Activated naive CD8-positive, alpha-beta T cell treated with anti-CD3 and anti-CD28 coated beads for 36 hours (primary cell): ENCODE data around the gene CA7. TPM values are rescaled to one million over a fixed set of nuclear protein-coding genes. Genes with fewer than 3 reads are reported as not detected.
"Not testable (repeated sequence)": the region's sequence is repeated elsewhere in the genome, so short reads cannot be mapped to it uniquely, and the experiment has no call there.

Experiments
- DNase-seq: peaks from one replicate; pipeline ENCODE4 v3.0.0; 2021
- H3K27ac Mint-ChIP-seq: one replicate; pipeline ENCODE4 v1.8.0; 2022; ENCODE audit warnings: mild to moderate bottlenecking, moderate library complexity, mixed read lengths
- H3K27me3 Mint-ChIP-seq: one replicate; pipeline ENCODE4 v1.8.0; 2022; ENCODE audit warnings: mild to moderate bottlenecking, mixed read lengths
- H3K36me3 Mint-ChIP-seq: one replicate; pipeline ENCODE4 v1.8.0; 2021; ENCODE audit warnings: mild to moderate bottlenecking, mixed read lengths
- H3K4me1 Mint-ChIP-seq: one replicate; pipeline ENCODE4 v1.8.0; 2021; ENCODE audit warnings: mixed read lengths
- H3K4me3 Mint-ChIP-seq: one replicate; pipeline ENCODE4 v1.8.0; 2022; ENCODE audit warnings: mild to moderate bottlenecking, moderate library complexity, mixed read lengths
- H3K9me3 Mint-ChIP-seq: one replicate; pipeline ENCODE4 v1.8.0; 2022; ENCODE audit warnings: mixed read lengths
- total RNA-seq, 2 experiments: library from RNA; stranded (reverse); gene quantifications; one replicate each; pipeline ENCODE4 v1.2.3, GENCODE V29; 2021

The CA7 gene
- total RNA-seq, 2 experiments from 2014 or later = not detected

DNA sequence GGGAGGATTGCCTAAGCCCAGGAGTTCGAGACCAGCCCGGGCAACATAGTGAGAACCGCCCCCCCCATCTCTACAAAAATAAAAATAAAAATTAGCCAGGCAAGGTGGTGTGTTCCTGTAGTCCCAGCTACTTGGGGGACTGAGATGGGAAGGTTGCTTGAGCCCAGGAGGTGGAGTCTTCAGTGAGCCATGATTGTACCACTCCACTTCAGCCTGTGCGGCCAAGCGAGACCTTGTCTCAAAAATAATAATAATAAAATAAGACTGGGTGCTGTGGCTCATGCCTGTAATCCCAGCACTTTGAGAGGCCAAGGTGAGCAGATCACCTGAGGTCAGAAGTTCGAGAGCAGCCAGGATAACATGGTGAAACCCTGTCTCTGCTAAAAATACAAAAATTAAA, 47.6 kb downstream of the CA7 start:
- peaks cover 5% of the 10 kb centered on the region for H3K36me3 Mint-ChIP-seq
- H3K27ac Mint-ChIP-seq = no peak overlapping the region
- no peak for DNase-seq
- H3K4me1 Mint-ChIP-seq = peaks cover 18% of the 10 kb centered on the region
- no peaks in the 10 kb centered on the region for H3K27me3 Mint-ChIP-seq
- H3K4me3 Mint-ChIP-seq = no peak overlapping the region
- H3K9me3 Mint-ChIP-seq = no peaks in the 10 kb centered on the region

DNA sequence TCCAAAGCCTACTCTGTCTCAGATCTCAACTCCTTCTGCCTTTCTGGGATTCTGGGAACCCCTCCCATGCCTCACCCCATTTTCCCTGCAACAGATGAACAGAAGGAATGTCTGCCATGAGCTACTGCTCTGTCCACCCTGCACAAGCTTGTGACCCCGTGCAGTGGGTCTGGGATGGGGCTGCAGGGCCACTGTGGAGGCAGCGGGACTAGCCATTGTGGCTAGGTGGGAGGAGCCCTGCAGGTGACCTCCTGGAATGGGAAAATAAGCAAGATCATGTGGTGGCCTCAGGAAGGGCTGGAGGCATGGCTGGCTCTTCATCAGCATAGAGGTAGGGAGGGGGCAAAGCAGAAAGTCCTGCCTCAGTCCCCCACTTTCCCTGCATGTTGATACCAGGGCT, 49.8 kb downstream of the CA7 start:
- H3K27me3 Mint-ChIP-seq = no peaks in the 10 kb centered on the region
- H3K4me1 Mint-ChIP-seq = peaks cover 10% of the 10 kb centered on the region
- H3K36me3 Mint-ChIP-seq = no peaks in the 10 kb centered on the region
- no peak overlapping the region for H3K4me3 Mint-ChIP-seq
- H3K9me3 Mint-ChIP-seq = no peaks in the 10 kb centered on the region
- no peak overlapping the region for H3K27ac Mint-ChIP-seq
- DNase-seq = no peak

DNA sequence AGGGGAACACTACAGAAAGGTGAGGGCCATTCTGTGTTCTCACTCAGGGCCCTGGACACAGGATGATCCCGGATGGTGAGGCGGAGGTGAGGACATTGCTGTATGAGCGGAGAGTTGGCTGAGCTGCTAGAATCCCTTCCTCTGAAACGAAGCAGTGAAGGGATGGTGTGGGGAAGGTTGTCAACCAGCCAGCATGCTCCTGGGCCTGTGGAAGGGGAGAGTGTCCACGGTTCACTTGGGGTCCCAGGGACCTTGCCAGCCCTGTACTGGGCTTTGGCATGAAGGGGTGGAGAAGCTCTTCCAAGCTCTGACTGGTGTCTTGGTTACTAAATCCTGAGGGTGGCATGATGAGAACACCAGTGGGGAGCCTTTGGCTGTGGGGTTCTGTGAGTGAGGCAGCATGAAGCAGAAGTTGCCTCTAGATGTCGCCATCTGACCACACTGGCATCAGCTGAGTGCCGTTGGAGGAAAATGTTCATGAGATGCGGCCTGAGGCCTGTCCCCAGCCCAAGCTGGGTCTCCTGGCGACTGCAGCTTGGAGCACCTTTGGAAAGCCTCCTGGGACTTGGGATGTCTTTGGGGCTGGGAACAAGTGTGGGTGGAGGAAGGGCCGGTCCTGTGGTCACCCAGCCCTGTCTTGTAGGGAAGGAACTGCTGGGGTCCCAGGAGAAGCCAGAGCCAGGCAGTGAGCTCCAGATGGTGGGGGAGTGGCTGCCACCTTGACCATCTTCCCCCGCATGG, 50.9 kb downstream of the CA7 start:
- peak; percentile 46 for DNase-seq
- Mint-ChIP-seq H3K27ac (no peak overlapping the region), H3K27me3 (no peaks in the 10 kb centered on the region), H3K36me3 (no peaks in the 10 kb centered on the region), H3K4me1 (peaks cover 10% of the 10 kb centered on the region), H3K4me3 (no peak overlapping the region), H3K9me3 (no peaks in the 10 kb centered on the region)

DNA sequence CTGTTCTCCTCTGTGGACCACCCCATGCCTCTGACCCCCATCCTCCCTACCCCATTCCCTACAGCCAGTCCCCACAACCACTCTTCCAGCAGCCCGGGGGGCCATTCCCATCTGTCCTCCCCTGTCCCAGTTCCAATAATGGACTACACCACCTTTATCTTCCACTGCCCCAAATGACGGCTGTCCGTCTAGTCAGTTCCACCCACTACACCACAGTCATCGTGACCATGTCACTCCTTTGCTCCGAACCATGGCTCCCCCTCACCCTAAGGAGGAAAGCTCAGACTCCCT, 51.4 kb downstream of the CA7 start:
- no peak for DNase-seq
- no peak overlapping the region for H3K4me3 Mint-ChIP-seq
- H3K4me1 Mint-ChIP-seq = peaks cover 10% of the 10 kb centered on the region
- H3K36me3 Mint-ChIP-seq = no peaks in the 10 kb centered on the region
- no peak overlapping the region for H3K27ac Mint-ChIP-seq
- H3K9me3 Mint-ChIP-seq = no peaks in the 10 kb centered on the region
- no peaks in the 10 kb centered on the region for H3K27me3 Mint-ChIP-seq

DNA sequence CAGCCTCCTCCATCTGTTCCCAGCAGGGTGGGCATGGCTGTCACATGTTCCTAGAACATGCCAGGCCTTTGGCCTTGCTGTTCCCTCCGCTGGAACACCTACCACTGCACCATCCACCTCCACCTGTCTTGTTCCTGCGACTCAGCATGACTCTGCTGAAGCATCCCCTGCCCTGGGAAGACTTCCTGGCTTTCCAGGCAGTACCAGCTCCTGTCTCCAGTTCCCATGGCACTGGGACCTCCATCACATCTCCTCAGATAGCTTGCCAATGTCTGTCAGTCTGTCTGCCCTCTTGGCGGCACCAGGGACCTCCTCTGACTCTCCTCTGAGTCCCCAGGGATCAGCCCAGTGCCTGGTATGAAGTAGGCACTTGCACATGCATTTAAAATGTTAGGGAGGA, 51.8 kb downstream of the CA7 start:
- Mint-ChIP-seq H3K27ac (no peak overlapping the region), H3K9me3 (no peaks in the 10 kb centered on the region), H3K27me3 (no peaks in the 10 kb centered on the region), H3K36me3 (no peaks in the 10 kb centered on the region), H3K4me1 (peaks cover 10% of the 10 kb centered on the region), H3K4me3 (no peak overlapping the region)
- no peak for DNase-seq

DNA sequence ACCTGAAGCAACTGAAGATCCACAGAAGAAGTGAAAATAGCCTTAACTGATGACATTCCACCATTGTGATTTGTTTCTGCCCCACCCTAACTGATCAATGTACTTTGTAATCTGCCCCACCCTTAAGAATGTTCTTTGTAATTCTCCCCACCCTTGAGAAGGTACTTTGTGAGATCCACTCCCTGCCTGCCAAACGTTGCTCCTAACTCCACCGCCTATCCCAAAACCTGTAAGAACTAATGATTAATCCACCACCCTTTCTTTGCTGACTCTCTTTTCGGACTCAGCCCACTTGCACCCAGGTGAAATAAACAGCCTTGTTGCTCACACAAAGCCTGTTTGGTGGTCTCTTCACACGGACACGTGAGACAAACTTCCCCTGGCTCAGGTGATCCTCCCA, 52.5 kb downstream of the CA7 start:
- H3K9me3 Mint-ChIP-seq, H3K27ac Mint-ChIP-seq, H3K27me3 Mint-ChIP-seq, H3K36me3 Mint-ChIP-seq, H3K4me1 Mint-ChIP-seq, DNase-seq, H3K4me3 Mint-ChIP-seq: not testable (repeated sequence)

- DNase-seq = no peak
- Mint-ChIP-seq H3K27me3 (no peaks in the 10 kb centered on the region), H3K9me3 (no peaks in the 10 kb centered on the region), H3K4me3 (no peak overlapping the region), H3K27ac (no peak overlapping the region), H3K36me3 (no peaks in the 10 kb centered on the region), H3K4me1 (peaks cover under 1% of the 10 kb centered on the region)
Measured at GRCh38 chr16:66898207-66898606, 54.0 kb downstream of the CA7 start.

GRCh38 chr16:66898933-66899309, 54.7 kb downstream of the CA7 start:
- H3K36me3 Mint-ChIP-seq = no peaks in the 10 kb centered on the region
- DNase-seq = no peak
- no peaks in the 10 kb centered on the region for H3K9me3 Mint-ChIP-seq
- H3K4me1 Mint-ChIP-seq = no peaks in the 10 kb centered on the region
- H3K27me3 Mint-ChIP-seq = no peaks in the 10 kb centered on the region
- no peak overlapping the region for H3K4me3 Mint-ChIP-seq
- H3K27ac Mint-ChIP-seq = no peak overlapping the region

DNA sequence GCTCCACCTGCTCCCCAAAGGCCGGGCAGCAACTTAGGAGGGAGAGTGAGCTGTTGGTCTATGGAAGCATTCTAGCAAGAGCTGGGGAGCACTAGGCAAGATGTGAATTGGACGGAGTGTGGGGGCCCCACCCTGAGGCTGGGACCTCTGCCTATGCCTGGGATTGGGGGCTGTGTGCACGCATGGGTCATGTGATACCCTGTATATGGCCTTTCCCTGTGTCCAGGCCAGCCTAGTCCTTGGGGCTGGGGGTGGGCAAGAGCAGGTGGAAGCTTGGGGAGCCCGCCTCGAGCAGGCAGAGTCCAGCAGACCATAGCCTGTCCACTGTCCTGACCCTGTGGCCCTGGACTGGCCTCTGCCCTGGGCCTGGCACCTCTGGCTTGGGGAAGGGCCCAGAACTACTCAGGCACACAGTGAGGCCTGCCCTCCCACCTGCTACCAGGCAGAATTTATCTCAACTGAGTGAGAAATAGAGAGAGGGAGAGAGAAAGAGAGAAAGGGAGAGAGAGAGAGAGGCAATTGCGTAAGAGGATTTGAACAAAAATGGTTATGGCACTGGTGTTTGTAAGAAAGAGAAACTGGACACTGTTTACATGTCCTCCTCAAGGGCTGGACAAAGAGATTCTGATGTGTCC, 55.2 kb downstream of the CA7 start:
- H3K9me3 Mint-ChIP-seq = no peaks in the 10 kb centered on the region
- H3K4me3 Mint-ChIP-seq = no peak overlapping the region
- no peaks in the 10 kb centered on the region for H3K36me3 Mint-ChIP-seq
- no peaks in the 10 kb centered on the region for H3K4me1 Mint-ChIP-seq
- DNase-seq = no peak
- H3K27ac Mint-ChIP-seq = no peak overlapping the region
- no peaks in the 10 kb centered on the region for H3K27me3 Mint-ChIP-seq

- no peak for DNase-seq
- Mint-ChIP-seq H3K4me1 (no peaks in the 10 kb centered on the region), H3K27me3 (no peaks in the 10 kb centered on the region), H3K4me3 (no peak overlapping the region), H3K36me3 (no peaks in the 10 kb centered on the region), H3K27ac (no peak overlapping the region), H3K9me3 (no peaks in the 10 kb centered on the region)
Measured at GRCh38 chr16:66899945-66900710, 55.9 kb downstream of the CA7 start.

GRCh38 chr16:66900721-66901441, 56.7 kb downstream of the CA7 start:
- Mint-ChIP-seq H3K4me3 (no peak overlapping the region), H3K9me3 (no peaks in the 10 kb centered on the region), H3K27ac (no peak overlapping the region)

GRCh38 chr16:66901626-66902025, 57.4 kb downstream of the CA7 start:
- Mint-ChIP-seq H3K36me3 (no peaks in the 10 kb centered on the region), H3K4me1 (peaks cover 4% of the 10 kb centered on the region), H3K27ac (no peak overlapping the region), H3K27me3 (no peaks in the 10 kb centered on the region), H3K4me3 (no peak overlapping the region), H3K9me3 (no peaks in the 10 kb centered on the region)
- no peak for DNase-seq

More at GRCh38 chr16:66900721-66901441, 56.7 kb downstream of the CA7 start:
- H3K36me3 Mint-ChIP-seq = no peaks in the 10 kb centered on the region
- no peaks in the 10 kb centered on the region for H3K27me3 Mint-ChIP-seq
- peaks cover 3% of the 10 kb centered on the region for H3K4me1 Mint-ChIP-seq
- DNase-seq = no peak

- no peak for DNase-seq
- Mint-ChIP-seq H3K36me3 (no peaks in the 10 kb centered on the region), H3K4me1 (peaks cover 4% of the 10 kb centered on the region), H3K27me3 (no peaks in the 10 kb centered on the region), H3K4me3 (no peak overlapping the region), H3K9me3 (no peaks in the 10 kb centered on the region), H3K27ac (no peak overlapping the region)
Measured at GRCh38 chr16:66902648-66903543, 58.7 kb downstream of the CA7 start.
